ENCODE data around the gene ZC3H4.

ZC3H4 gene

GRCh38 chr19:47024502-47024901 lies 89.1 kb downstream of the ZC3H4 start:
- CTCF ChIA-PET = interaction anchor here (4.2 kb wide), 1 partner anchor 12 kb away, joined by 16 read pairs; no protein-coding TSS in a partner anchor
- no peak for DNase-seq (ENCODE audit: low spot score)
- TF ChIP-seq CTCF (conservative IDR thresholded peaks at IDR 0.05; ENCODE audit: low read depth) = no peak
- no peak overlapping the region for H3K27ac ChIP-seq
- POLR2A ChIA-PET (ENCODE audit: low non-redundant PET) = no interaction called here

GRCh38 chr19:47023448-47023794 lies 90.2 kb downstream of the ZC3H4 start:
- no peak for DNase-seq (ENCODE audit: low spot score)
- CTCF ChIA-PET = interaction anchor here (0.6 to 4.2 kb wide), 4 partner anchors 8 to 224 kb away, joined by 3 to 16 read pairs (median 3); no protein-coding TSS in a partner anchor
- no peak for TF ChIP-seq CTCF (conservative IDR thresholded peaks at IDR 0.05; ENCODE audit: low read depth)
- POLR2A ChIA-PET (ENCODE audit: low non-redundant PET) = no interaction called here
- no peak overlapping the region for H3K27ac ChIP-seq

- no peak for DNase-seq (ENCODE audit: low spot score)
- CTCF ChIA-PET = interaction anchor here (1.1 to 4.2 kb wide), 2 partner anchors 9 to 10 kb away, joined by 3 to 16 read pairs; no protein-coding TSS in a partner anchor
- TF ChIP-seq CTCF (conservative IDR thresholded peaks at IDR 0.05; ENCODE audit: low read depth) = no peak
- no peak overlapping the region for H3K27ac ChIP-seq
- POLR2A ChIA-PET (ENCODE audit: low non-redundant PET) = no interaction called here
Measured at GRCh38 chr19:47022541-47023447, 90.8 kb downstream of the ZC3H4 start.

GRCh38 chr19:47022140-47022536 lies 91.4 kb downstream of the ZC3H4 start:
- no peak for DNase-seq (ENCODE audit: low spot score)
- ChIA-PET CTCF (interaction anchor here (1.1 to 4.2 kb wide), 2 partner anchors 9 to 10 kb away, joined by 3 to 16 read pairs; no protein-coding TSS in a partner anchor), POLR2A (ENCODE audit: low non-redundant PET) (no interaction called here)
- no peak overlapping the region for H3K27ac ChIP-seq
- TF ChIP-seq CTCF (conservative IDR thresholded peaks at IDR 0.05; ENCODE audit: low read depth) = no peak

GRCh38 chr19:47021536-47022139 lies 91.9 kb downstream of the ZC3H4 start:
- POLR2A ChIA-PET (ENCODE audit: low non-redundant PET) = no interaction called here
- CTCF ChIA-PET = interaction anchor here (0.7 to 4.2 kb wide), 2 partner anchors 9 to 222 kb away, joined by 3 to 16 read pairs; no protein-coding TSS in a partner anchor
- no peak overlapping the region for H3K27ac ChIP-seq
- no peak for TF ChIP-seq CTCF (conservative IDR thresholded peaks at IDR 0.05; ENCODE audit: low read depth)
- no peak for DNase-seq (ENCODE audit: low spot score)

GRCh38 chr19:47020992-47021496 lies 92.5 kb downstream of the ZC3H4 start:
- ChIA-PET CTCF (interaction anchor here (0.7 to 4.2 kb wide), 2 partner anchors 8 to 223 kb away, joined by 3 to 16 read pairs; no protein-coding TSS in a partner anchor), POLR2A (ENCODE audit: low non-redundant PET) (no interaction called here)
- DNase-seq (ENCODE audit: low spot score) = no peak
- no peak overlapping the region for H3K27ac ChIP-seq
- no peak for TF ChIP-seq CTCF (conservative IDR thresholded peaks at IDR 0.05; ENCODE audit: low read depth)
